Esophagus (tissue), 2 donors: Measurements from ENCODE around the gene BOLA2B. TPM values are rescaled to one million over a fixed set of nuclear protein-coding genes. Genes with fewer than 3 reads are reported as not detected.
A peak's percentile ranks its signal among the peaks of the same experiment; 100 is the strongest.
"Not testable (repeated sequence)": the region's sequence is repeated elsewhere in the genome, so short reads cannot be mapped to it uniquely, and the experiment has no call there.

ENCODE experiments used
- H3K27ac ChIP-seq, 2 donors: one replicate each; pipeline ENCODE4 v1.5.1; 2013; ENCODE audit warnings: low read depth in 2 of 2, mild to moderate bottlenecking in 2 of 2, inconsistent platforms in 1 of 2, low read length in 1 of 2, moderate library complexity in 1 of 2
- H3K27me3 ChIP-seq, 2 donors: one replicate each; pipeline ENCODE4 v1.6.1; 2013; ENCODE audit warnings: low read length in 2 of 2, control low read depth in 1 of 2, mild to moderate bottlenecking in 1 of 2; ENCODE audit not compliant: insufficient read depth in 2 of 2, control insufficient read depth in 1 of 2
- H3K36me3 ChIP-seq, 2 donors: one replicate each; pipeline ENCODE4 v1.6.1; 2013; ENCODE audit warnings: low read length in 1 of 2; ENCODE audit not compliant: control insufficient read depth in 2 of 2, insufficient read depth in 2 of 2
- H3K4me1 ChIP-seq, 2 donors: one replicate each; pipeline ENCODE4 v1.6.1; 2013; ENCODE audit warnings: low read length in 1 of 2; ENCODE audit not compliant: control insufficient read depth in 2 of 2, insufficient read depth in 2 of 2
- H3K4me3 ChIP-seq, 2 donors: one replicate each; pipeline ENCODE4 v1.5.1; 2013; ENCODE audit warnings: low read length in 2 of 2, mild to moderate bottlenecking in 2 of 2, low read depth in 1 of 2, moderate library complexity in 1 of 2
- H3K9me3 ChIP-seq, 2 donors: one replicate each; pipeline ENCODE4 v1.6.1; 2013; ENCODE audit warnings: mild to moderate bottlenecking in 2 of 2, low read depth in 1 of 2, low read length in 1 of 2, moderate library complexity in 1 of 2; ENCODE audit not compliant: control insufficient read depth in 2 of 2, insufficient read depth in 1 of 2
- WGBS, 2 donors: extraction: QIAGEN DNeasy Blood & Tissue Kit; methylation state at CpG; one replicate each; pipeline ENCODE4 v1.1.7; 2013; 5-methylcytosine and 5-hydroxymethylcytosine counted together
- polyA plus RNA-seq, 2 donors: library from polyadenylated mRNA; stranded (reverse); fragments of 200-250 nt; gene quantifications; one replicate each; pipeline ENCODE4 v1.2.3, GENCODE V29; 2013
- donor health status: healthy with polysubstance abuse.
- donor health status: Bipolar disorder and iron deficiency.

The BOLA2B gene
- 100 to 1,000 TPM; 195 to 283 TPM for polyA plus RNA-seq

DNA sequence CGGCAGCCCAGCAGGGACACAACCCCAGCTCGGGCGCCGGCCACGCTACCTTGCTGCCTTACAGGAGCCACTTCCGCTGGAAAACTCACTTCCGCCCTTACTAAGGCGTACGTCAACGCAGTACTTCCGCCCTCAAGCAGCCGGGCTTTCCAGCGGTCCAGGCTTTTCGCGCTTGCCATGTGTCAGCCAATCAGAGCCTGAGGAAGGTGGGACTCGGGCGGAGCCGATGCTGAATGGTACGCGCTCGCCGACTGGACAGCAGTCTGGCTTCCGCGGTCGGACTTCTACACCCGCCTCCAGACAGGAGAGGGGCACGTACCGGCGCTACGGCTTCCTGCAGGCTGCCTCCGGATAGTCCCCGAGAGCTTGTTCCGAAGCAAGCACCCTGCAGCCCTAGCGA, at the start of gene BOLA2B, which contains the start of gene SLX1A:
BOLA2B (minus strand) TSS at position 52 of the 400 bp plus-strand sequence. CDS start 71 bp downstream, outside the sequence.
SLX1A (plus strand) TSS at position 261 of the 400 bp plus-strand sequence. CDS start 210 bp downstream, outside the sequence.
- H3K4me3 ChIP-seq = peak within 1 kb of the TSS; percentile 20 to 26
- H3K27ac ChIP-seq, H3K4me1 ChIP-seq: not testable (repeated sequence)

GRCh38 chr16:30217082-30217481, 23.6 kb upstream of the BOLA2B start:
- WGBS, 2 donors = 71% methylated on average over 3 of the region's 5 CpGs
- H3K4me3 ChIP-seq, H3K36me3 ChIP-seq, H3K27me3 ChIP-seq, H3K27ac ChIP-seq, H3K9me3 ChIP-seq, H3K4me1 ChIP-seq: not testable (repeated sequence)

More for the DNA sequence above, at the start of gene BOLA2B, which contains the start of gene SLX1A:
- not testable (repeated sequence) for H3K9me3 ChIP-seq, H3K27me3 ChIP-seq, H3K36me3 ChIP-seq
- no CpG with 5 or more reads among the region's 34 CpGs for WGBS, 2 donors

GRCh38 chr16:30211414-30211813, 17.9 kb upstream of the BOLA2B start:
- H3K36me3 ChIP-seq = not testable (repeated sequence)
- WGBS, 2 donors = no CpG with 5 or more reads among the region's 4 CpGs

DNA sequence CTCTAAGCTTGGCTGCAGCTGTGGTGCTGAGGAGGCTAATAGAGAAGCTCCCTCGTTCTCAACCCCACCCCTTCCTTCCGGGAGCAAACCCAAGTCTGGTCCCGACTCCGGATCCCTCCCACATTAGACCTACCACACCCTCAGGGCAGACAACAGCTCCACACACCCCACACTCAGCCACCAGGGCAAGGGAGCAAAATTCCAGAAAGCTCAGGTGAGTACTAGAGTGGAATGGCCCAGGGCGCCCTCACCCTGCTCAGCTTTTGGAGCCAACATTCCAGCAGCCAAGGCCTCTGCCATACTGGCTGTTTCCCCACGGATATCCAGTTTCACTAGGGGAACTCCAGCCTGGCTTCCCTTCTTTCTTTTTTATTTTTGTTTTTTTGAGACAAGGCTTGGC, 15.6 kb upstream of the BOLA2B start:
- H3K4me1 ChIP-seq, H3K36me3 ChIP-seq, H3K9me3 ChIP-seq, H3K27me3 ChIP-seq, H3K4me3 ChIP-seq, H3K27ac ChIP-seq: not testable (repeated sequence)
- 0 to 19% methylated on average over 4 of the region's 6 CpGs for WGBS, 2 donors

More at GRCh38 chr16:30211414-30211813, 17.9 kb upstream of the BOLA2B start:
- H3K27me3 ChIP-seq, H3K9me3 ChIP-seq, H3K27ac ChIP-seq, H3K4me3 ChIP-seq, H3K4me1 ChIP-seq: not testable (repeated sequence)

GRCh38 chr16:30207063-30207704, 13.7 kb upstream of the BOLA2B start:
- H3K36me3 ChIP-seq, H3K27ac ChIP-seq, H3K27me3 ChIP-seq, H3K4me3 ChIP-seq, H3K4me1 ChIP-seq, H3K9me3 ChIP-seq: not testable (repeated sequence)
- 33 to 36% methylated on average over 2 of the region's 9 CpGs for WGBS, 2 donors

- not testable (repeated sequence) for H3K27ac ChIP-seq, H3K9me3 ChIP-seq, H3K36me3 ChIP-seq, H3K4me1 ChIP-seq, H3K27me3 ChIP-seq
- no CpG with 5 or more reads among the region's 33 CpGs for WGBS, 2 donors
- H3K4me3 ChIP-seq = peak overlapping the region in 1 of 2 donors; percentile 39
Observed at GRCh38 chr16:30206252-30206651, 12.8 kb upstream of the BOLA2B start.

GRCh38 chr16:30205541-30206236, 12.2 kb upstream of the BOLA2B start:
- peak overlapping the region; percentile 39 to 44 for H3K4me3 ChIP-seq
- not testable (repeated sequence) for H3K4me1 ChIP-seq, H3K9me3 ChIP-seq, H3K27ac ChIP-seq, H3K36me3 ChIP-seq, H3K27me3 ChIP-seq
- WGBS, 2 donors = 0 to 1% methylated on average over 18 to 20 of the region's 52 CpGs

DNA sequence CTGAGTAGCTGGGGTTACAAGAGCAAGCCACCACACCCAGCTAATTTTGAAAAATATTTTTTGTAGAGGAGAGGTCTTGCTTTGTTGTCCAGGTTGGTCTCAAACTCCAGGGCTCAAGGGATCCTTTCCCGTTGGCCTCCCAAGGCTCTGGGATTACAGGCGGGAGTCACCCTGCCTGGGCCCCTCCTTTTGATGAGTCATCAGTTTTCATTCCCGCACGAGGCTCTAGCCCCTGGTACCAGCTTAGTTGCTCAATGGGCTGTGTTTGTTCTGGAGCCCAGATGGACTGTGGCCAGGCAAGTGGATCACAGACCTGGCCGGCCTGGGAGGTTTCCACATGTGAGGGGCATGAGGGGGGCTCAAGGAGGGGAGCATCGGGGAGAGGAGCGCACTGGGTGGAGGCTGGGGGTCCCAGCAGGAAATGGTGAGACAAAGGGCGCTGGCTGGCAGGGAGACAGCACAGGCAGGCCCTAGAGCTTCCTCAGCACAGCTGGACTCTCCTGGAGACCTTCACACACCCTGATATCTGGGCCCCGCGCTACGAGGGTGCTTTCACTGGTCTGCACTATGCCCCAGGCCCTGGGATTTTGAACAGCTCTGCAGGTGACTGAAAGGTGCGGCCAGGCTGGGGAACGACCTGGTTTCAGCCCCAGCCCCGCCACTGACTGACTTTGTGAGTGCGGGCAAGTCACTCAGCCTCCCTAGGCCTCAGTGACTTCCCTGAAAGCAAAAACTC, 6.3 kb upstream of the BOLA2B start:
- H3K27ac ChIP-seq, H3K4me1 ChIP-seq, H3K9me3 ChIP-seq, H3K36me3 ChIP-seq, H3K27me3 ChIP-seq, H3K4me3 ChIP-seq: not testable (repeated sequence)
- WGBS, 2 donors = no CpG with 5 or more reads among the region's 15 CpGs

- not testable (repeated sequence) for H3K4me1 ChIP-seq, H3K27ac ChIP-seq, H3K27me3 ChIP-seq, H3K36me3 ChIP-seq, H3K9me3 ChIP-seq, H3K4me3 ChIP-seq
- WGBS, 2 donors = no CpG with 5 or more reads among the region's 3 CpGs
Observed at GRCh38 chr16:30199049-30199448, 5.6 kb upstream of the BOLA2B start, which contains the start of gene SULT1A3. SULT1A3 (plus strand) TSS chr16:30199255; CDS start chr16:30200729, 1,474 bp downstream.
